ENCODE results near the gene IQCK. TPM values are rescaled to one million over a fixed set of nuclear protein-coding genes. Genes with fewer than 3 reads are reported as not detected.
A peak's percentile ranks its signal among the peaks of the same experiment; 100 is the strongest.

The IQCK gene
- polyA plus RNA-seq, 1 donor from 2014 or later: 3.4 TPM

DNA sequence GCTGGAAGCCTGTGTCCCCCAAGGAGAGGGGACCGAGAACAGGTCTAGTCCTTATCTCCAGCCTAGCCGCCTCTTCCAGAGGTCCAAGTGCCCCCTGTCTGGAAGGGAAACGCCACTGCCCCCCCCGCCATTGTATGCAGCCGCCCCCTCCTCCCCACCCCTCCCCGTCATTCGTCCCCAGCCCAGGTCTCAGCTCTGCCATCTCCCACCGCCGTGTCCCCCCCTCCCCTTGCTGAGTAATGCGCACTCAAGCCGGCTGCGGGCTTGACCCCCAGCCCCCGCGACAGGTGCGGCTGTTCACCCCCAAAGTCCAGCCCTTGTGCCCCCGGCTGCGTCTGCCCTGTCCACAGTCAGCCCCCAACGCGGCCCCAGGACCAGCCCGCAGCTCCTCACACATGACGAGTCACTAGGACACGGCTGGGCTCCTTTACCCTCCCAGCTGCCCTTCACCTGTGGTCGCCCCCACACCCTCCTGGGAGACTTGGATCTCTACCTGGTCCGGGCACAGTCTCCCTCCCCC, 166.0 kb downstream of the IQCK start:
- H3K9me3 Mint-ChIP-seq: no peaks in the 10 kb centered on the region
- H3K27ac Mint-ChIP-seq: no peak overlapping the region
- H3K4me1 Mint-ChIP-seq: peaks cover 4 to 22% (median 14%) of the 10 kb centered on the region in 3 donors
- H3K36me3 Mint-ChIP-seq: no peaks in the 10 kb centered on the region
- H3K4me3 Mint-ChIP-seq: peak overlapping the region in 3 of 4 donors; percentile 62 to 88 (median 78)
- peaks cover 35% of the 10 kb centered on the region for H3K27me3 Mint-ChIP-seq

DNA sequence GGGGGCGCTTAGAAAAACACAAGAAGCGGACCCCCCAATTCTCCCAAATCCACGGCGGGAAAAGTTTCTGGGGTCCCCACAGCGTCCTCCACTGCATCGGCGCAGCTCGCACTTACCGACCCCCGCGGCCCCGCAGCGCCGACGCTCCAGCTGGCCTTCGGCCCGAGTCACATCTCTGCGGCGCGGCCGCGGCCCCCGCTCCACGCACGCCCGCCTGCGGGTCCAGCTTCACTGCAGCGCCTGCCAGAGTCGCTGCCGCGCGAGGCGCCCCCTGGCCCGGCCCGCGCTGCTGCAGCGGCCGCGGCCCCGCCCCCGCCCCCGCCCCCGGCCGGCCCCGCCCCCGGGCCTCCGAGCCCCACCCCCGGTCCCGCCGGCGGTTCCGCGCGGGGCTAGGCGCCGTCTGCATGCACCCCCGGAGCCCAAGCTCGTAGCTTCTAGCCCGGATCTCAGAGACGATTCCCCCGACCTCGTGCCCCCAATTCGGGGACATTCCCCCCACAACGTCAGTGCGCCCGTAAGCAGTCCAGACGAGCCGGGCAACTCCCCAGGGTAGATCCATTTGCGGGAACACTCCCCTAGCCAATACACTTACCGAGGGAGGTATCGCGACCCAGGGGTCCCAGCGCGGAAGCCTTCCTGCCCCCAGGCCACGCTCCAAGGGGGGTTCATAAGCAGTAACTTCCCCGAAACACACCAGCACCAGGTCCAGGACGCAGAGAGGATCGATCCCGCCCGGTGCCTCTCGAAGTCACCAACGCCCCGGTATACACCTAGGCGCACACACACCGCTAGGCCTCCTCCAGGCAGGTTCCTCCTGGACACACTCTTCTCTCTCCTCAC, 166.8 kb downstream of the IQCK start, which contains the start of gene GPRC5B:
Gene GPRC5B (minus strand): TSS at position 238 of the 840 bp plus-strand sequence. CDS start 12,003 bp downstream, outside the sequence.
- Mint-ChIP-seq H3K4me3 (peak within 1 kb of the TSS; percentile 65 to 93 (median 82)), H3K4me1 (peaks cover 4 to 22% (median 14%) of the 10 kb centered on the region in 3 donors), H3K27me3 (peaks cover 36% of the 10 kb centered on the region), H3K27ac (peak within 1 kb of the TSS in 1 of 3 donors; percentile 76), H3K36me3 (no peaks in the 10 kb centered on the region), H3K9me3 (no peaks in the 10 kb centered on the region)

DNA sequence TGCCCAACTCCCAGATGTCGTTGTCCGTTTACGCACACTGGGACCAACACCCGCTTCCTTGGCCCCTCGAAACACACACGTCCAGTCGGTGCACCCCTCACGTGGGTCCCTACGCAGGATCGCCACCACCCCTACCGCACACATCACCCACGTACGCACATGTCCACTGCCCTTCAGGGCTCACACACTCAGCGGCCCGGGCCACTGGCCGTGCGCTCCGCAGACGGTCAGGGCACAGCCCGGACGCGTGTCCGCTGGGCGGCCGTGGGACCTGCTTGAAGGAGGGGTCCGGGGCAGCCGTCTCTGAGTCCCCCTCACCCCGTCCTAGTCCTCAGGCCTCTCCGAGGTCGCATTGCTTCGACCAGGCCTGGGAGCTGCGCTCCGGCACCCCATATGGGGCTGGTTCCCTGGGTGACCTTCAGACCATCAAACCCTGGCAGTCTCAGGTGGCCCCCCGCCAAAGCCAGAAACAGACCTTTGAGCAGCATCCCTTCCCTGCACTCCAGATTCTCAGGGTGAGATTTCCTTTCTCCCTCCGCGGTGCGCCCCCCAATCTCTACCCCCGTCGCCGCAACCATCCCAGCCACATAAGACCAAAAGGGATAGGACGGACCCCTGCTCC, 167.5 kb downstream of the IQCK start:
- peaks cover 36% of the 10 kb centered on the region for H3K27me3 Mint-ChIP-seq
- peaks cover 4 to 22% (median 14%) of the 10 kb centered on the region in 3 donors for H3K4me1 Mint-ChIP-seq
- no peaks in the 10 kb centered on the region for H3K36me3 Mint-ChIP-seq
- no peaks in the 10 kb centered on the region for H3K9me3 Mint-ChIP-seq
- peak overlapping the region in 1 of 3 donors; percentile 76 for H3K27ac Mint-ChIP-seq
- peak overlapping the region; percentile 65 to 93 (median 82) for H3K4me3 Mint-ChIP-seq

DNA sequence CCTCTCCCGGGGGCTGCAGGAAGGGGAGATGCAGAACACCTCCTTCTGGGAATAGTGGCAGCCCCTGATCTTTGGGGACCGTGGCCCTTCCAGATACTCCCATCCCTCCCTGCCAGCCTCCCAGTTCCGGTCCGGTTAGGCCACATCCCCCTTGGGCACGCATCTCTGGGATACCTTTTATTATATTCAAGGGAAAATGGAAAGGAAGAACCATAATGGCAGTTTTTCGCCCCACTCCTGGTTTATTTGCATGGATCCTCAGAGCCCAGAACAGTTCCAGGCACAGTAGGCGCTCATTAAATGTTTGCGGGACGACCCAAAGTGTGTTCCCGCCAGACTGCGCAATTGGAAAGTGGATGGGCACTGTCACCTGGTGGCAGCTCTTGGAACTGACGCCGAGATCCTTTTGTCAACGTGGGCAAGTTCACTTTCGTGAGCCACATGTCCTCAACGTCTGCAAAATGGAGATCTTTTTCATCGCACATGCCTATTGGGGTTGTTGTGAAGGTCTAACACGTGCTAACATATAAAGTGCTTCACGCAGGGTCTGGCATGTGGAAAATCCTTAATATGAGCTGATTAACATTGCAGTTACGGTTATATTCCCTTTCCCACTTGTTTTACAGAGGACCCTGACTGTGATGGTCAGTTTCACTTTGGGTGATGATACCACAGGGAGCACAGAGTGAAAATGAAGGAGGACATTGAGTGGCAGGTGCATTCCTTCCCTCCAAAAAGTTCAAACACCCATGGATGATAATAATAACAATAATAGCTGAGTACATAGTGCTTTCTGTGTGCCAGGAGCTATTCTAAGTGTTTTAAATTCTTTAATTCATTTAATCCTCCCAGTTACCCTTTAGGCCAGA, 168.2 kb downstream of the IQCK start:
- H3K4me1 Mint-ChIP-seq: peaks cover 4 to 22% (median 14%) of the 10 kb centered on the region in 3 donors
- peak overlapping the region; percentile 24 to 93 (median 81) for H3K4me3 Mint-ChIP-seq
- no peaks in the 10 kb centered on the region for H3K36me3 Mint-ChIP-seq
- no peak overlapping the region for H3K27ac Mint-ChIP-seq
- peaks cover 41% of the 10 kb centered on the region for H3K27me3 Mint-ChIP-seq
- H3K9me3 Mint-ChIP-seq: peaks cover 0 to 3% (median 0%) of the 10 kb centered on the region in 3 donors

DNA sequence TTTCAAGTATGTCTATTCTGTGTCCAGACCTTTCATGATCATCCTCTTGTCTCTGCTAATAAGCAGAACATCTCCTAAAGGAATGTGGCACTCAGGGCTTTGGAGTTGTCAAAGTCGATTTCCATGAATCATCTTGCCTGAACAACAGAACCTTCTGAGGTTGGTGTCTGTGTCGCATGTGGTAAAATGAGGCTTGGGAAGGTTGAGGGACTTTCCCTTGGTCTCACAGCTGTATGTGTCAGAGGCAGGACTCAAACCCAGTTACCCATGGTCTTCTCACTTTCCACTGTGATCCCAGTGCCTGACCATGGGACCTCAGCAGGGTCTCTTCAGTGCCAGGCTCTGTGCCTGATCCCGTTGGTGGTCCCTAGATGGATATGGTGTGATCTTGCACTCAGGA, 170.8 kb downstream of the IQCK start:
- Mint-ChIP-seq H3K36me3 (no peaks in the 10 kb centered on the region), H3K27me3 (peaks cover 20% of the 10 kb centered on the region), H3K27ac (no peak overlapping the region), H3K4me3 (no peak overlapping the region), H3K4me1 (peaks cover 0 to 18% (median 10%) of the 10 kb centered on the region in 3 donors), H3K9me3 (peaks cover 0 to 3% (median 0%) of the 10 kb centered on the region in 3 donors)

DNA sequence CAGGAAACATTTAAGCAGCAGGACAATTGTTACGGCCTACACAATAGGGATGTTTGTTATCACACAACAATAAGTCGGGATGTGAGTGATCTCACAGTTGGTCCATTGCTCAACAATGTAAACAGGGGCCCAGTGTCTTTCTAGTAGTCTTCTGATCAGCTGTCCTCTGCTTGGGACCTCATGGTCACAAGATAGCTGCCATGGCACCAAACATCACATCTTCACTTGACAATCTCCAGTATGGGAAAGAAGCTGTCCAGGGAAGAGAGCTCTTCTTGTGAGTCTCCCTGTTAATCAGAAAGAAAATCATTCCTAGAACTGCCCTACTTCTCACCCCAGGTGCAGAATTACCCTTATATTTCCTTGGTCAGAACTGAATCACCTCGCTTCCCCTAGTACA, 172.8 kb downstream of the IQCK start:
- peaks cover 14% of the 10 kb centered on the region for H3K27me3 Mint-ChIP-seq
- H3K4me3 Mint-ChIP-seq: peak overlapping the region in 1 of 4 donors; percentile 7
- no peak overlapping the region for H3K27ac Mint-ChIP-seq
- H3K9me3 Mint-ChIP-seq: peaks cover 0 to 3% (median 0%) of the 10 kb centered on the region in 3 donors
- H3K4me1 Mint-ChIP-seq: peaks cover 0 to 11% (median 5%) of the 10 kb centered on the region in 3 donors
- no peaks in the 10 kb centered on the region for H3K36me3 Mint-ChIP-seq

DNA sequence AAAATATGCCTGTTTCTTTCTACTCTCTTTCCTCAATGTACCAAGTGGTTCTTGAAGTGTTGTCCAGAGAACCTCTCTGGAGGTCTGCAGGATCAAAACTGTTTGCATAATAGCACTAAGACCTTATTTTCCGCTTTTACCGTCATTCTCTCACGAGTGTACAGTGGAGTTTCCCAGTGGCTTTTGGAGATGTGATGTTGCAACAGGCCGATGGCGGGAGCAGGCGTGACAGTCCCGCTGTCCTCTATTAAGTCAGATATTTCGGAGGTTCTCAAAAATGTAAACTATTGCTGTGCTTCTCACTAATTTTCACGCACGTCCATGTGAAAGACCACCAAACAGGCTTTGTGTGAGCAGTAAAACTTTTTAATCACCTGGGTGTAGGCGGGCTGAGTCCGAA, 174.8 kb downstream of the IQCK start:
- no peaks in the 10 kb centered on the region for H3K36me3 Mint-ChIP-seq
- H3K4me1 Mint-ChIP-seq: peaks cover 0 to 4% (median 0%) of the 10 kb centered on the region in 3 donors
- peaks cover 0 to 3% (median 0%) of the 10 kb centered on the region in 3 donors for H3K9me3 Mint-ChIP-seq
- H3K27me3 Mint-ChIP-seq: peaks cover 10% of the 10 kb centered on the region
- H3K4me3 Mint-ChIP-seq: no peak overlapping the region
- no peak overlapping the region for H3K27ac Mint-ChIP-seq

DNA sequence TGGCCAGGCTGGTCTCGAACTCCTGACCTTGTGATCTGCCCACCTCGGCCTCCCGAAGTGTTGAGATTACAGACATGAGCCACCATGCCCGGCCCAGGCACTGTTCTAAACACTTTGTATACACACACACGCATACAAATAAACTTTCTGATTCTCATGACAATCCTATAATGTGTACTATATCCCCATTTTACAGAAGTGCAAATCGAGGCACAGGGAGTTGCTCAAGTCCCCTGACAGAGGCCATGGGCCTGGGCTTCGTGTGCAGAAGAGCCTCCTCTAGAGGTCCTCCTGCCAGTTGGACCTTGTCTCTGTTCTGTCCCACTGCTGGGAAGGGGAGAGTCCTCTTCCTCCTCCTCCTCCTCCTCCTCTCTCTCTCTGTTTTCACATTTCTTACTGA, 176.5 kb downstream of the IQCK start:
- Mint-ChIP-seq H3K27me3 (peaks cover 12% of the 10 kb centered on the region), H3K4me3 (no peak overlapping the region), H3K9me3 (peaks cover 0 to 3% (median 0%) of the 10 kb centered on the region in 3 donors), H3K27ac (no peak overlapping the region), H3K36me3 (no peaks in the 10 kb centered on the region), H3K4me1 (peaks cover 0 to 6% (median 4%) of the 10 kb centered on the region in 3 donors)

DNA sequence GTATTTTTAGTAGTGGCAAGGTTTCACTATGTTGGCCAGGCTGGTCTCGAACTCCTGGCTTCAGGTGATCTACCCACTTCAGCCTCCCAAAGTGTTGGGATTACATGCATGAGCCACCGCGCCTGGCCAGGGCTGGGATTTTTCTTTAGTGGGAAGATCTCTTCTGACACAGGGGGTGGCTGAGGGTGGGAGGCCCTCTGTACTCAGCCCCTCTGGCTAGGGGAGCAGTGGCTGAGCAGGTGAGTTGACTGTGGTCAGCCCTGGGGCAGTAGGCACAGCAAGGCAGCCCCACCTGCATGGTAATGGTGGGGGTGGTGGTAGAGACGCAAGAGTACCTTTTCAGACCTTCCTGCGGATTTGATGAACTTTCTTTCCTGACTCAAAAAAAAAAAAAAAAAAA, 178.9 kb downstream of the IQCK start:
- H3K36me3 Mint-ChIP-seq: no peaks in the 10 kb centered on the region
- H3K9me3 Mint-ChIP-seq: no peaks in the 10 kb centered on the region
- no peak overlapping the region for H3K27ac Mint-ChIP-seq
- no peak overlapping the region for H3K4me3 Mint-ChIP-seq
- H3K27me3 Mint-ChIP-seq: peaks cover 6% of the 10 kb centered on the region
- H3K4me1 Mint-ChIP-seq: peaks cover 0 to 6% (median 4%) of the 10 kb centered on the region in 3 donors

DNA sequence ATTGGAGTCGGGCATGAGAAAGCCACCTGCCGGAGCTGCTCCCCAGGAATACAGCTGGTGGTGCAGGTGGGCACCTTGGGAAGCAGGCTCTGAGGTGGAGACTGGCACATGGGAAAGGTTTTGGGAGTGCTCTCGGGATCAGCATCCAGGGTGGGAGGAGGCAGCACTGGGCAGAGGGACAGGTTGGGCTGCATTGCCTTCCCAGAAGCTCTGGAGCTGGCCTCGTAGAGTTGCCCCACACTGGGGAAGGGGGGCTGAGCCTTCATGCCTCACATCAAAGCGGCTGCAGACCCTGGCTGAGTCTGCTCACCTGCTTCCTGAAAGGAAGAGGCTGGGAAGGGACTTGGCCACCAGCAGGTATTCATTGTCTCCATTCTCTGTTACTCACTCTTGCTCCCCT, 180.1 kb downstream of the IQCK start:
- Mint-ChIP-seq H3K27ac (no peak overlapping the region), H3K9me3 (peaks cover 0 to 2% (median 2%) of the 10 kb centered on the region in 3 donors), H3K4me3 (no peak overlapping the region), H3K36me3 (no peaks in the 10 kb centered on the region), H3K4me1 (peaks cover 0 to 4% (median 4%) of the 10 kb centered on the region in 3 donors), H3K27me3 (peaks cover 6% of the 10 kb centered on the region)

DNA sequence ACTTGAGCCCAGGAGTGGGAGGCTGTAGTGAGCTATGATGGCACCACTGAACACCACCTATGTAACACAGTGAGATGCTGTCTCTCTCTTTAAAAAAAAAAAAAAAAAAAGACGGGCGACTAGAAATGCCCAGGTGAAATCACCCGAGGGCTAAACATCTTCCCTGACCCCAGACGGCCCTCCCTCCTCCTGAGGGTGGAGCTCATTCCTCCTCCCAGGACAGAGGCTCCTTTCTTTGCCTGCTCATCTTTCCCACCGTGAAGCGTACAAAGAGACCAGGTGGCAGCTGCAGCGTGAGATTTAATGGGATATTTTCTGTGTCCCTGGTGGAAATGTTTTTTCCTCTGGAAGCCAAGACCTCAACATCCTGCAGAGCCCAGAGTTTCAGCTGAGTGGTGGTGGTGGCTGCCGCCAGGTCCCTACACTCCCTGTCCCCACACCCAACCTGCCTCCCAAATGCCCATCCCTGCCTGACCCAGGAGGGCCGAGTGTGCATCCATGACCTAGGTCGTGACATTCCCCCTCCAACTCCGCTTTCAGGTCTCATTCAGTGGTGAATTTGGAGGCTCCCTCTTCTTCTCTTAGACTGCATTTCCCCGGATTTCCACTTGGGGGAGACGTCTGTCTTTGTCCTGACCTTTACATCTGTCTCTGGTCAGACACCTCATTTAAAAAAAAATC, 181.0 kb downstream of the IQCK start:
- H3K27ac Mint-ChIP-seq: peak overlapping the region in 1 of 3 donors; percentile 65
- peaks cover 0 to 2% (median 2%) of the 10 kb centered on the region in 3 donors for H3K9me3 Mint-ChIP-seq
- H3K4me3 Mint-ChIP-seq: no peak overlapping the region
- no peaks in the 10 kb centered on the region for H3K36me3 Mint-ChIP-seq
- H3K4me1 Mint-ChIP-seq: peaks cover 0 to 4% (median 2%) of the 10 kb centered on the region in 3 donors
- peaks cover 8% of the 10 kb centered on the region for H3K27me3 Mint-ChIP-seq

DNA sequence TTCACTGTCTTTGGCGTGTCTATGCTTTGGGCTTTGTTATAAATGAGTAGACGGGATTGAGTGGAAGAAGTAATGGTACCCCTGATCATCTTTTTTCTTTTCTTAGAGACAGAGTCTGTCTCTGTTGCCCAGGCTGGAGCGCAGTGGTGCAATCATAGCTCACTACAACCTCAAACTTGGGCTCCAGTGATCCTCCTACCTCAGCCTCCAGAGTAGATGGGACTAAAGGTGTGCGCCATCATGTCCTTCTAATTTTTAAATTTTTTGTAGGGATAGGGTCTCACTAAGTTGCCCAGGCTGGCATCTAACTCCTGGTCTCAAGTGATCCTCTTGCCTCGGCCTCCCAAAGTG, 181.5 kb downstream of the IQCK start:
- peaks cover 0 to 4% (median 2%) of the 10 kb centered on the region in 3 donors for H3K4me1 Mint-ChIP-seq

DNA sequence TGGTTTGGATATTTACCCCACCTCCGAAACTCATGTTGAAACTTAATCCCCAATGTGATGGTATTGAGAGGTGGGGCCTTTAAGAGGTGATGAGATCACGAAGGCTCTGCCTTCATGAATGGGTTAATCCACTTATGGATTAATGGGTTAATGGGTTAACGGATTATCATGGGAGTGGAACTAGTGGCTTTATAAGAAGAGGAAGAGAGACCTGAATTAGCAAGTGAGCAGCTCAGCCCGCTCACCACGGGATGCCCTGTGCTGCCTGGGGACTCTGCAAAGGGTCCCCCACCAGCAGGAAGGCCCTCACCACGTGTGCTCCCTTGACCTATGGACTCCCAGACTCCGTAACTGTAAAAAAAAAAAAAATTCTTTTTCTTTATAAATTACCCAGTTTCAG, 183.1 kb downstream of the IQCK start:
- H3K36me3 Mint-ChIP-seq: no peaks in the 10 kb centered on the region
- no peak overlapping the region for H3K27ac Mint-ChIP-seq
- H3K27me3 Mint-ChIP-seq: peaks cover 8% of the 10 kb centered on the region
- H3K9me3 Mint-ChIP-seq: peaks cover 0 to 2% (median 2%) of the 10 kb centered on the region in 3 donors
- H3K4me1 Mint-ChIP-seq: peaks cover 0 to 4% (median 2%) of the 10 kb centered on the region in 3 donors
- H3K4me3 Mint-ChIP-seq: peak overlapping the region in 1 of 4 donors; percentile 17

More for the DNA sequence above, 181.5 kb downstream of the IQCK start:
- Mint-ChIP-seq H3K4me3 (no peak overlapping the region), H3K36me3 (no peaks in the 10 kb centered on the region), H3K9me3 (peaks cover 0 to 2% (median 2%) of the 10 kb centered on the region in 3 donors), H3K27ac (no peak overlapping the region), H3K27me3 (peaks cover 8% of the 10 kb centered on the region)
